ENCODE data around the gene SMIM10L1. TPM values are rescaled to one million over a fixed set of nuclear protein-coding genes. Genes with fewer than 3 reads are reported as not detected.

SMIM10L1 gene
- total RNA-seq: 1 to 10 TPM; 5.4 to 9.4 (median 6.3) TPM
- long read RNA-seq, full-length matches to known transcripts: 23 of 23 reads
- long read RNA-seq, partial matches to known transcripts: 0 of 23 reads
- long read RNA-seq, other reads (novel, unspliced or antisense): 0 of 23 reads

DNA sequence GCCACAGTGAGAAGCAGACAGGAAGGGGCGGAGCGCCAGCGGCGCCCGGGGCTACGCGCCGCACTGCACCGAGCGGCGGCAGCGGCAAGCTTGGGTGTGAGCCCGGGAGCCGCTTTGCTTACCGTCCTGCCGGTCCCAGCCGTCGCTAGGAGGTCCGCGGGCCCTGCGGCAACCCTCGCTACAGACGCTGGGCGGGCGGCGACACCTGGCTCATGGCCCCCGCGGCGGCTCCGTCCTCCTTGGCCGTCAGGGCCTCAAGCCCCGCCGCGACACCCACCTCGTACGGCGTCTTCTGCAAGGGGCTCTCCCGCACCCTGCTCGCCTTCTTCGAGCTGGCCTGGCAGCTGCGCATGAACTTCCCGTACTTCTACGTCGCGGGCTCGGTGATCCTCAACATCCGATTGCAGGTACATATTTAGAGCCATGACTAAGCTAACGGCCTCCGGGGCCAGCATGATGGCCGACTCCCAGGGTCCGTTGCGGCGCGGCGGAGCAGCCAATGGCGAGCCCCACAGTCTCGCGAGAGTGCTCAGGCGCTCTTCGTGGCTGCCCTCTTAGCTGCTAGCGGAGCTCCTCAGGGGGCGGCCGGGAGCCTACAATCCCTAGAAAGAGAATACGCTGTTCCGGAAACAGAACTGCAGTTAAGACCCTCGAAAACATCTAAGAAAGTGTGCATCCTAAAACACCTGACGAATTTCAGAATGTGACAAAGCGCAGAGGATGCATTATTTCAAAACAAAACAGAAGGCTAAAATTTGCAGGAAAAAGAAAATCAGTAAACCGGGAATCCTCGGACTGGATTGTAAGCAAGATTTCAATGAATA is at the start of gene SMIM10L1:
TSS of gene SMIM10L1 (plus strand) at position 50 of the 824 bp plus-strand sequence. CDS start at position 213, 163 bp downstream.
- Histone ChIP-seq H3K27me3 (no peaks in the 10 kb centered on the region), H3K9me3 (no peaks in the 10 kb centered on the region), H3K36me3 (no peaks in the 10 kb centered on the region), H3K27ac (peak within 1 kb of the TSS; percentile 96 to 98 (median 97)), H3K4me1 (peaks cover 0 to 25% (median 2%) of the 10 kb centered on the region in 4 donors), H3K4me3 (peak within 1 kb of the TSS; percentile 86 to 96 (median 89))
- peak; percentile 99 to 100 (median 99) for ATAC-seq
- WGBS (ENCODE audit: insufficient coverage, low coverage, low lambda C conversion rate, missing lambda C conversion rate): under 1% methylated on average over 33 of the region's 70 CpGs
- peak; percentile 92 to 94 (median 94) for DNase-seq
- intact Hi-C loops (cut with DNase I): no loop called here
- TF ChIP-seq, protein P1, sequence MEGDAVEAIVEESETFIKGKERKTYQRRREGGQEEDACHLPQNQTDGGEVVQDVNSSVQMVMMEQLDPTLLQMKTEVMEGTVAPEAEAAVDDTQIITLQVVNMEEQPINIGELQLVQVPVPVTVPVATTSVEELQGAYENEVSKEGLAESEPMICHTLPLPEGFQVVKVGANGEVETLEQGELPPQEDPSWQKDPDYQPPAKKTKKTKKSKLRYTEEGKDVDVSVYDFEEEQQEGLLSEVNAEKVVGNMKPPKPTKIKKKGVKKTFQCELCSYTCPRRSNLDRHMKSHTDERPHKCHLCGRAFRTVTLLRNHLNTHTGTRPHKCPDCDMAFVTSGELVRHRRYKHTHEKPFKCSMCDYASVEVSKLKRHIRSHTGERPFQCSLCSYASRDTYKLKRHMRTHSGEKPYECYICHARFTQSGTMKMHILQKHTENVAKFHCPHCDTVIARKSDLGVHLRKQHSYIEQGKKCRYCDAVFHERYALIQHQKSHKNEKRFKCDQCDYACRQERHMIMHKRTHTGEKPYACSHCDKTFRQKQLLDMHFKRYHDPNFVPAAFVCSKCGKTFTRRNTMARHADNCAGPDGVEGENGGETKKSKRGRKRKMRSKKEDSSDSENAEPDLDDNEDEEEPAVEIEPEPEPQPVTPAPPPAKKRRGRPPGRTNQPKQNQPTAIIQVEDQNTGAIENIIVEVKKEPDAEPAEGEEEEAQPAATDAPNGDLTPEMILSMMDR (IDR thresholded peaks at IDR 0.05): no peak
- peak; percentile 84 for TF ChIP-seq POLR2A (IDR thresholded peaks at IDR 0.05)

GRCh38 chr12:11130382-11130781 is 40.6 kb upstream of the SMIM10L1 start:
- TF ChIP-seq POLR2A (IDR thresholded peaks at IDR 0.05): no peak
- TF ChIP-seq, protein P1 (IDR thresholded peaks at IDR 0.05): no peak
- ATAC-seq: no peak
- H3K4me3 ChIP-seq: no peak overlapping the region
- intact Hi-C loops (cut with DNase I): no loop called here
- H3K27me3 ChIP-seq: no peaks in the 10 kb centered on the region
- H3K27ac ChIP-seq: no peak overlapping the region
- H3K36me3 ChIP-seq: no peaks in the 10 kb centered on the region
- no peaks in the 10 kb centered on the region for H3K4me1 ChIP-seq
- 100% methylated on average over 2 of the region's 3 CpGs for WGBS (ENCODE audit: insufficient coverage, low coverage, low lambda C conversion rate, missing lambda C conversion rate)
- DNase-seq: no peak
- H3K9me3 ChIP-seq: no peaks in the 10 kb centered on the region

DNA sequence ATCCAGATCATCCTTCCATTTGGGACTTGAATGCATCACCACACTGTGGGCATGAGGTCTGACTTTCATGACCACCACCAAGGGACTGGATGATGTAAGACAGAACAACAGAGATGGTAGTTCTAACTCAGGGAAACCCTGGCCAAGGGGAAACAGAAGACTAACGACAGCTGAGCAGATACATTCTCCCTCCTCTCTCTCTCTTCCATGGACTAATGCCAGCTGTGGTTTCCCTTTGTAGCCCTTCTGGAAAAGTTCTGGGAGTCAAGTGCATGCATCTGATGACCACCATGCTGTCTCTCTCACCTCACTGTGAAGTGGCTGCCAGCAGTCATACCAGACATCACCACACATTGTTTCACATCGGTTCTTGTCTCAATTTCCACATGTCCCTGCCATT is 40.0 kb upstream of the SMIM10L1 start:
- Histone ChIP-seq H3K9me3 (no peaks in the 10 kb centered on the region), H3K4me1 (no peaks in the 10 kb centered on the region), H3K4me3 (no peak overlapping the region), H3K27ac (no peak overlapping the region), H3K36me3 (no peaks in the 10 kb centered on the region), H3K27me3 (no peaks in the 10 kb centered on the region)
- DNase-seq (no peak), ATAC-seq (no peak)
- TF ChIP-seq, protein P1 (IDR thresholded peaks at IDR 0.05): no peak
- no peak for TF ChIP-seq POLR2A (IDR thresholded peaks at IDR 0.05)
- intact Hi-C loops (cut with DNase I): no loop called here
- WGBS (ENCODE audit: insufficient coverage, low coverage, low lambda C conversion rate, missing lambda C conversion rate): 31% methylated on average over 2 of the region's 2 CpGs

GRCh38 chr12:11133162-11133561 is 37.8 kb upstream of the SMIM10L1 start:
- Histone ChIP-seq H3K27ac (no peak overlapping the region), H3K4me3 (no peak overlapping the region), H3K27me3 (no peaks in the 10 kb centered on the region), H3K36me3 (no peaks in the 10 kb centered on the region), H3K9me3 (no peaks in the 10 kb centered on the region), H3K4me1 (no peaks in the 10 kb centered on the region)
- DNase-seq (no peak), ATAC-seq (no peak)
- 90% methylated on average over 2 of the region's 2 CpGs for WGBS (ENCODE audit: insufficient coverage, low coverage, low lambda C conversion rate, missing lambda C conversion rate)
- TF ChIP-seq, protein P1 (IDR thresholded peaks at IDR 0.05): no peak
- no peak for TF ChIP-seq POLR2A (IDR thresholded peaks at IDR 0.05)
- intact Hi-C loops (cut with DNase I): no loop called here

Measured in right lobe of liver (tissue), 6 donors.